ENCODE data around the gene AMBRA1.
A peak's percentile ranks its signal among the peaks of the same experiment; 100 is the strongest.

AMBRA1 gene

DNA sequence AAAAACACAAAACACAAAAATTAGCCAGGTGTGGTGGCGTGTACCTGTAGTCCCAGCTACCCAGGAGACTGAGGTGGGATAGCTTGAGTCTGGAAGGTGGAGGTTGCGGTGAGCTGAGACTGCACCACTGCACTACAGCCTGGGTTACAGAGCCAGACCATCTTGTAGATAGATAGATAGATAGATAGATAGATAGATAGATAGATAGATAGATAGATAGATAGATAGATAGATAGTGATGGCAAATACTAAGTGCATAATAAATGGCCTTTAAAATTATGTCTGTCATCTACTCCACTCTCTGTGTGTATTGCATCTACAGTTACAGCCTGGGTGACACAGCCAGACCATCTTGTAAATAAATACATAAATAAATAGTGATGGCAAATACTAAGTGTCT is 146.3 kb downstream of the AMBRA1 start:
- no peak for DNase-seq
- Mint-ChIP-seq H3K9me3 (no peaks in the 10 kb centered on the region), H3K27me3 (ENCODE audit: low read depth, poor library complexity) (no peaks in the 10 kb centered on the region), H3K4me3 (no peak overlapping the region), H3K36me3 (ENCODE audit: low read depth) (peaks cover 17% of the 10 kb centered on the region), H3K27ac (no peak overlapping the region), H3K4me1 (peaks cover 16% of the 10 kb centered on the region)
- TF ChIP-seq, protein P1, sequence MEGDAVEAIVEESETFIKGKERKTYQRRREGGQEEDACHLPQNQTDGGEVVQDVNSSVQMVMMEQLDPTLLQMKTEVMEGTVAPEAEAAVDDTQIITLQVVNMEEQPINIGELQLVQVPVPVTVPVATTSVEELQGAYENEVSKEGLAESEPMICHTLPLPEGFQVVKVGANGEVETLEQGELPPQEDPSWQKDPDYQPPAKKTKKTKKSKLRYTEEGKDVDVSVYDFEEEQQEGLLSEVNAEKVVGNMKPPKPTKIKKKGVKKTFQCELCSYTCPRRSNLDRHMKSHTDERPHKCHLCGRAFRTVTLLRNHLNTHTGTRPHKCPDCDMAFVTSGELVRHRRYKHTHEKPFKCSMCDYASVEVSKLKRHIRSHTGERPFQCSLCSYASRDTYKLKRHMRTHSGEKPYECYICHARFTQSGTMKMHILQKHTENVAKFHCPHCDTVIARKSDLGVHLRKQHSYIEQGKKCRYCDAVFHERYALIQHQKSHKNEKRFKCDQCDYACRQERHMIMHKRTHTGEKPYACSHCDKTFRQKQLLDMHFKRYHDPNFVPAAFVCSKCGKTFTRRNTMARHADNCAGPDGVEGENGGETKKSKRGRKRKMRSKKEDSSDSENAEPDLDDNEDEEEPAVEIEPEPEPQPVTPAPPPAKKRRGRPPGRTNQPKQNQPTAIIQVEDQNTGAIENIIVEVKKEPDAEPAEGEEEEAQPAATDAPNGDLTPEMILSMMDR (IDR thresholded peaks at IDR 0.05): no peak

DNA sequence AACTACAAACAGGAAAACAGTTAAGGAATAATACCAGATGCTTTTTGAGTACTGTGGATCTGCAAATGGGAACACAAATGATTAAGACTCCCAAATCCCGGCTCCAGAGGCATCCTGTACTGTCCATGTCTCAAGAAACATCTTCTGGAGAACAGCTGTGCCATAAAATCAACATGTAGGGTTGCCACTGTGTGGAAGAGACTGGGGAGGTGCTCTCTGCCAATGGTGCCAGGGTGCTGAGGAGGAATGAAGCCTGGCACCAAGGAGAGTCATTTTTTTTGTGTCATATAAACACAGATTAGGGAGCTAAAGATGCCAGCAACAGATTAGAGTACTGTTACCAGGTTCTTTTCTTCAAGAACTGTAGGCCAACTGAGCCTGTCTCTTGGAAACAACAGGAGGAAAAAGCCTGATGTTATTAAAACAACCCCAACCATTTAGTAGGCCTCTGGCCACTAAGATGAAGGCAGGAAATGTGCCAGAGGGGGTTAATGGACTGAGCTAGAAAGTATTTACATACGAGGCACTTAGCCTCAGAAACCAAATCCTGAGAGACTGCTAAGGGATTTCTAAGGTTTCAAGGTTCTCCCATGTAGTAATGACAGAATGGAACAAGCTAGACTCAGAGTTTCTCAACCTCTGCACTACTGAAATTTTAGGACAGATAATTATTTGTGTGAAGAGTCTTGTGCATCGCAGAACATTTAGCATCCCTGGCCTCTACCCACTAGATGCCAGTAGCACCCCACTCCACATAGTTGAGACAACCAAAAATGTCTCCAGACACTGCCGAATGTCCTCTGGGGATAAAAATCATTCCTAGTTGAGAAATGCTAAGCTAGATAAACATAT is 147.7 kb downstream of the AMBRA1 start:
- Mint-ChIP-seq H3K27me3 (ENCODE audit: low read depth, poor library complexity) (no peaks in the 10 kb centered on the region), H3K4me1 (peaks cover 16% of the 10 kb centered on the region), H3K9me3 (no peaks in the 10 kb centered on the region), H3K27ac (peak overlapping the region; percentile 46), H3K4me3 (no peak overlapping the region), H3K36me3 (ENCODE audit: low read depth) (peaks cover 30% of the 10 kb centered on the region)
- no peak for DNase-seq
- TF ChIP-seq, protein P1 (IDR thresholded peaks at IDR 0.05): no peak

DNA sequence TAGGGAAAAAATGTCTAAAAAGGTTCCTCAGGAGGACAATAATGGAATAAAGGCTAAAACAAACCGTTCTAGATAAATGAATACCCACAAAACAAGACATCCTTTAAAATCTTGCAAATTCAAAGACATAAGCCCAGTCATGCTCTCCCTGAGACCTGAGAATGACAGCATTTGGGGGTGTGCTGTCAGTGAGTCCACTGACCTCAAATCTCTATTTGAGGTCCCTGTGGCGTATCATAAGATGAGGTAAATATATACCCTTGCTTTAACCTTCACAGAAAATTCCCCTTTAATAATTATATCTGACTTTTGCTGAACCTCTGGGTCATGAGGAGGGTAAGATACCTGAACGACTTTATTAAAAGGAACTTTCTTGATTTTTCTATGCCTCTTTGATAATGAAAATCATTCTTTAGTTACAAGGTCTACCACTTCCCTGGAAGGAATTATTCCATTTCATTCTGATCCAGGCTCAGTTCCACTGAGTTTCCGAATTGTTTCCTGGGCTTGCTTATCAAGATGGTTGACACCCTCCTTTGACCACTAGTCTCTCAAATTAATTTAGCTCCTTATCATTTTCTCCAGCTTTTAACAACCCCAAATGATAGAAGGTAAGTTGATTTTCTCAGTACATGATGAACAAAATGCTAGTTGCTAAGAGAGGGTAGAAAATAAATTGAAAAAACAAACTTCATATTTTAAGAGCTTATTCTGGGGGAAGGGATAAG is 148.5 kb downstream of the AMBRA1 start:
- H3K27ac Mint-ChIP-seq: peak overlapping the region; percentile 13

DNA sequence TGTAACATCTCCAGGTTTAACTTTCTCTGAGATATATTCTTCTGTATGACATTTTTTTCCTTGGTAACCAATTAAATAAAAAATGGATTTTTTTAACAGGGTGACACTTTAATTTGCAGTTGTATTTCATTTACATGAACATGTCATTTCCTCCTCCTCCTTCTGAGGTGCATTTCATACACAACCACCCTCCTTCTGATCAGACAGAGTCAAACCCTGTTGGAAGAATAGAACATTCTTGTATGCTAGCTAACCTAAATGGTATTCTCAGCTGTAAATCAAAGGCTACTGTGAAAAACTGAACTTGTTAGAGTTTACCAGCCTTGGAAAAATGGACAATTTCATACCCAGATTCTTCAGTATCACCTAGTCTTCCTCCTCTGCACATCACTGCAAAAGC is 149.5 kb downstream of the AMBRA1 start:
- H3K36me3 Mint-ChIP-seq (ENCODE audit: low read depth): peaks cover 33% of the 10 kb centered on the region
- DNase-seq: no peak
- TF ChIP-seq, protein P1 (IDR thresholded peaks at IDR 0.05): no peak
- H3K4me3 Mint-ChIP-seq: no peak overlapping the region
- no peaks in the 10 kb centered on the region for H3K27me3 Mint-ChIP-seq (ENCODE audit: low read depth, poor library complexity)
- no peak overlapping the region for H3K27ac Mint-ChIP-seq
- H3K4me1 Mint-ChIP-seq: peaks cover 16% of the 10 kb centered on the region
- no peaks in the 10 kb centered on the region for H3K9me3 Mint-ChIP-seq

More for the DNA sequence above, 148.5 kb downstream of the AMBRA1 start:
- Mint-ChIP-seq H3K27me3 (ENCODE audit: low read depth, poor library complexity) (no peaks in the 10 kb centered on the region), H3K36me3 (ENCODE audit: low read depth) (peaks cover 35% of the 10 kb centered on the region), H3K4me3 (no peak overlapping the region), H3K9me3 (no peaks in the 10 kb centered on the region), H3K4me1 (peaks cover 16% of the 10 kb centered on the region)
- DNase-seq: no peak
- TF ChIP-seq, protein P1 (IDR thresholded peaks at IDR 0.05): no peak

DNA sequence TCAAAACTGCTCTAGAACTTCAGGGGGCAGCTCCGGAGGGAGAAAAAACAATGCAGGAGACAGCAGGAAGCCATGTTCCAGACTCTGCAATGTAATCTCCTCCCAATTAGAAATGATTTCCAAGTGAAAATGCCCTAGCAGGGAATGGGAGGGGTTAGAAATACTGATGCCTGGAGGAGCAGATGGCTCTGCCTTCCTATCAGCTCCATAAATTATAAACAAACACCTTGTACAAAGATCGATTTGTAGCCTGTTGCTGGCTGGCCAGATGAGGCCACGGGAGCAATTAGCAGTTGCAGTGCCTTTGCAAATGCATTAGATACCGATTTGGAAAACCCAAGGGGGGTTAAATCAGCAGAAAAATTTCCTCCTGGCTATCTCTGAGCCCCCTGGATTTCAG is 155.6 kb downstream of the AMBRA1 start:
- Mint-ChIP-seq H3K36me3 (ENCODE audit: low read depth) (peaks cover 29% of the 10 kb centered on the region), H3K27me3 (ENCODE audit: low read depth, poor library complexity) (no peaks in the 10 kb centered on the region), H3K4me1 (peaks cover 31% of the 10 kb centered on the region), H3K9me3 (no peaks in the 10 kb centered on the region), H3K27ac (peak overlapping the region; percentile 86), H3K4me3 (no peak overlapping the region)
- DNase-seq: no peak
- TF ChIP-seq, protein P1 (IDR thresholded peaks at IDR 0.05): no peak

Data from nephron progenitor cell (in vitro differentiated cells).